GM12878 (cell line): ENCODE measurements around the gene TSTD2. TPM values are rescaled to one million over a fixed set of nuclear protein-coding genes. Genes with fewer than 3 reads are reported as not detected.

Source experiments
- BCL3 ChIP-seq: IDR thresholded peaks from 2 replicates; pipeline ENCODE4 v1.6.1; 2011; ENCODE audit warnings: borderline replicate concordance, low read depth, mild to moderate bottlenecking, moderate library complexity, low read length; ENCODE audit not compliant: insufficient read depth, poor library complexity, severe bottlenecking
- CEBPB ChIP-seq, 2 experiments: fragments of 150-350 bp in 1 of 2; IDR thresholded peaks; 2 replicates each; pipeline ENCODE4 v1.6.1; 2012 to 2014; ENCODE audit warnings: low read depth in 2 of 2, low read length in 2 of 2, borderline replicate concordance in 1 of 2, inconsistent platforms in 1 of 2
- CREB1 ChIP-seq: IDR thresholded peaks from 2 replicates; pipeline ENCODE4 v1.6.1; 2012; ENCODE audit warnings: low read depth, mild to moderate bottlenecking, inconsistent platforms
- E2F4 ChIP-seq: IDR thresholded peaks from 2 replicates; pipeline ENCODE4 v1.6.1; 2012; ENCODE audit warnings: low read depth, low read length, improper control_type of control experiment
- ELK1 ChIP-seq: IDR thresholded peaks from 2 replicates; pipeline ENCODE4 v1.6.1; 2012; ENCODE audit warnings: low read depth, low read length, improper control_type of control experiment
- FOXM1 ChIP-seq: IDR thresholded peaks from 2 replicates; pipeline ENCODE4 v1.6.1; 2012; ENCODE audit warnings: low read depth, mild to moderate bottlenecking, inconsistent platforms, low read length, moderate library complexity
- GATAD2B ChIP-seq: fragments of 450-650 bp; conservative IDR thresholded peaks from 2 replicates; pipeline ENCODE4 v1.6.1; 2017; ENCODE audit warnings: low read depth, mild to moderate bottlenecking, moderate library complexity
- IKZF1 ChIP-seq: fragments of 450-650 bp; conservative IDR thresholded peaks from 2 replicates; pipeline ENCODE4 v1.6.1; 2017; ENCODE audit warnings: antibody characterized with exemption, mild to moderate bottlenecking
- IRF4 ChIP-seq: IDR thresholded peaks from 2 replicates; pipeline ENCODE4 v1.6.1; 2011; ENCODE audit warnings: low read depth, low read length
- IRF5 ChIP-seq: fragments of 450-650 bp; IDR thresholded peaks from 2 replicates; pipeline ENCODE4 v1.6.1; 2017; ENCODE audit warnings: borderline replicate concordance
- MTA3 ChIP-seq: IDR thresholded peaks from 2 replicates; pipeline ENCODE4 v1.6.1; 2012; ENCODE audit warnings: low read length, inconsistent platforms, borderline replicate concordance
- MXI1 ChIP-seq: fragments of 150-350 bp; IDR thresholded peaks from 2 replicates; pipeline ENCODE4 v1.6.1; 2011; ENCODE audit warnings: low read depth, mild to moderate bottlenecking, inconsistent platforms, low read length, improper control_type of control experiment
- MYC ChIP-seq: IDR thresholded peaks from 2 replicates; pipeline ENCODE4 v1.6.1; 2011; ENCODE audit warnings: mild to moderate bottlenecking, low read length, moderate library complexity, inconsistent platforms; ENCODE audit not compliant: insufficient read depth, insufficient replicate concordance, insufficient read length, severe bottlenecking
- NFYA ChIP-seq: IDR thresholded peaks from 2 replicates; pipeline ENCODE4 v1.6.1; 2011; ENCODE audit warnings: low read depth, mild to moderate bottlenecking, low read length, improper control_type of control experiment, borderline replicate concordance
- NR2C2 ChIP-seq: IDR thresholded peaks from 2 replicates; pipeline ENCODE4 v1.6.1; 2011; ENCODE audit warnings: borderline replicate concordance, low read depth; ENCODE audit not compliant: control insufficient read depth, insufficient read length
- PBX3 ChIP-seq: IDR thresholded peaks from 2 replicates; pipeline ENCODE4 v1.6.1; 2011; ENCODE audit warnings: mild to moderate bottlenecking, low read depth, low read length, moderate library complexity; ENCODE audit not compliant: insufficient replicate concordance
- RAD21 ChIP-seq: IDR thresholded peaks from 2 replicates; pipeline ENCODE4 v1.6.1; 2011; ENCODE audit warnings: mild to moderate bottlenecking, low read depth, low read length, moderate library complexity; ENCODE audit not compliant: insufficient read depth
- SMAD5 ChIP-seq: IDR thresholded peaks from 2 replicates; pipeline ENCODE4 v1.6.1; 2016; ENCODE audit warnings: antibody characterized with exemption, low read depth
- SPI1 ChIP-seq: IDR thresholded peaks from 2 replicates; pipeline ENCODE4 v1.6.1; 2011; ENCODE audit warnings: low read depth, mild to moderate bottlenecking, low read length, moderate library complexity, borderline replicate concordance; ENCODE audit not compliant: insufficient read depth
- ZNF274 ChIP-seq: IDR thresholded peaks from one replicate; pipeline ENCODE4 v1.8.0; 2011; ENCODE audit not compliant: insufficient read length, insufficient read depth
- ZZZ3 ChIP-seq: IDR thresholded peaks from 2 replicates; pipeline ENCODE4 v1.6.1; 2011; ENCODE audit warnings: low read depth; ENCODE audit not compliant: control insufficient read depth, insufficient read length
- polyA plus RNA-seq, 11 experiments: library from polyadenylated mRNA; depleted of rRNA in 4 of 11; unstranded in 6 of 11; stranded (reverse) in 5 of 11; fragments of >200 nt; fragmentation: Nextera tagmentation in 4 of 11; fragmentation: Illumina TruSeq in 1 of 11; extraction: Ambion mirVana in 4 of 11; extraction: Trizol in 1 of 11; gene quantifications; 1 replicate in 1 of 11; 2 replicates in 10 of 11; pipeline versions ENCODE4 v1.2.1 to v1.2.3, GENCODE V29; 2011 to 2016; ENCODE audit warnings: inconsistent platforms in 2 of 11, missing spikeins in 2 of 11, low read depth in 1 of 11
- total RNA-seq, 4 experiments: library from RNA; depleted of rRNA in 3 of 4; stranded (reverse); fragments of >200 nt in 3 of 4; fragmentation: Illumina TruSeq in 1 of 4; extraction: Trizol in 1 of 4; gene quantifications; 2 replicates each; pipeline versions ENCODE4 v1.2.1 to v1.2.3, GENCODE V29; 2013 to 2021
- TF ChIP-seq, protein P1 (sequence below): IDR thresholded peaks from 2 replicates; pipeline ENCODE4 v1.6.1; 2011; ENCODE audit warnings: low read depth, mild to moderate bottlenecking, low read length, moderate library complexity, borderline replicate concordance; ENCODE audit errors: extremely low read depth

Gene TSTD2
- total and polyA plus RNA-seq, 10 of the 15 experiments (the other 5 are each of a cell fraction or from before 2014, with no cell fraction given): 5.0 to 30.6 (median 14.1) TPM

- TF ChIP-seq E2F4 (peak; percentile 53; the same call in 1 of the 2 replicates), PBX3 (no peak), ZNF274 (no peak), NR2C2 (no peak), IRF4 (no peak), BCL3 (peak; percentile 22), SMAD5 (peak; percentile 71; the same call in 1 of the 2 replicates), ZZZ3 (no peak), IRF5 (no peak), MYC (no peak), RAD21 (no peak), IKZF1 (peak; percentile 96), FOXM1 (no peak), SPI1 (peak; percentile 43), NFYA (no peak), CREB1 (peak; percentile 95), ELK1 (peak; percentile 80; the same call in 1 of the 2 replicates), CEBPB (IDR thresholded peaks at IDR 0.05; ENCODE audit: borderline replicate concordance in 1 of 2, low read depth in 2 of 2, low read length in 2 of 2) (no peak), MTA3 (no peak), MXI1 (peak; percentile 90), GATAD2B (peak; percentile 69; the same call in 1 of the 2 replicates)
- TF ChIP-seq, protein P1, sequence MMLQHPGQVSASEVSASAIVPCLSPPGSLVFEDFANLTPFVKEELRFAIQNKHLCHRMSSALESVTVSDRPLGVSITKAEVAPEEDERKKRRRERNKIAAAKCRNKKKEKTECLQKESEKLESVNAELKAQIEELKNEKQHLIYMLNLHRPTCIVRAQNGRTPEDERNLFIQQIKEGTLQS: no peak
These were observed at the start of gene TSTD2, which contains the start of gene NCBP1 (continued) for GRCh38 chr9:97632985-97633858.
